Progenitor cell of endocrine pancreas (in vitro differentiated cells): ENCODE measurements around the gene FZD10. TPM values are rescaled to one million over a fixed set of nuclear protein-coding genes. Genes with fewer than 3 reads are reported as not detected.

Experiments
- DNase-seq: peaks from one replicate; pipeline ENCODE4 v3.0.0; 2021; ENCODE audit warnings: low spot score; ENCODE audit not compliant: unreplicated experiment
- H3K27ac Mint-ChIP-seq: 2 replicates; pipeline ENCODE4 v1.8.0; 2021; ENCODE audit warnings: mild to moderate bottlenecking, moderate library complexity, mixed read lengths
- H3K27me3 Mint-ChIP-seq: 2 replicates; pipeline ENCODE4 v1.8.0; 2021; ENCODE audit warnings: mixed read lengths
- H3K36me3 Mint-ChIP-seq: 2 replicates; pipeline ENCODE4 v1.8.0; 2022; ENCODE audit warnings: mixed read lengths; ENCODE audit not compliant: insufficient read depth
- H3K4me1 Mint-ChIP-seq: 2 replicates; pipeline ENCODE4 v1.8.0; 2021; ENCODE audit warnings: low read depth, mixed read lengths
- H3K4me3 Mint-ChIP-seq: 2 replicates; pipeline ENCODE4 v1.8.0; 2021; ENCODE audit warnings: low read depth, mild to moderate bottlenecking, moderate library complexity, mixed read lengths
- H3K9me3 Mint-ChIP-seq: 2 replicates; pipeline ENCODE4 v1.8.0; 2021; ENCODE audit warnings: low read depth, mixed read lengths
- CTCF ChIP-seq: fragments of 200-600 bp; sonication (generic); IDR thresholded peaks from one replicate; pipeline ENCODE4 v1.5.0; 2021; ENCODE audit warnings: antibody characterized with exemption, mild to moderate bottlenecking; ENCODE audit not compliant: unreplicated experiment
- total RNA-seq: library from RNA; stranded (reverse); gene quantifications from 2 replicates; pipeline ENCODE4 v1.2.1, GENCODE V29; 2021

FZD10 gene
- total RNA-seq, 1 donor from 2014 or later, result 0.24 TPM

- Mint-ChIP-seq H3K27me3 (peaks cover 88% of the 10 kb centered on the region), H3K27ac (no peak overlapping the region), H3K4me1 (no peaks in the 10 kb centered on the region), H3K36me3 (no peaks in the 10 kb centered on the region), H3K4me3 (no peak overlapping the region), H3K9me3 (no peaks in the 10 kb centered on the region)
- no peak for TF ChIP-seq CTCF
- no peak for DNase-seq
Observed at GRCh38 chr12:130151846-130152245, 10.4 kb upstream of the FZD10 start.

GRCh38 chr12:130152386-130152785 is 9.9 kb upstream of the FZD10 start:
- no peaks in the 10 kb centered on the region for H3K9me3 Mint-ChIP-seq
- no peak for TF ChIP-seq CTCF
- no peak for DNase-seq
- H3K36me3 Mint-ChIP-seq, result no peaks in the 10 kb centered on the region
- no peak overlapping the region for H3K4me3 Mint-ChIP-seq
- no peak overlapping the region for H3K27ac Mint-ChIP-seq
- H3K4me1 Mint-ChIP-seq, result no peaks in the 10 kb centered on the region
- H3K27me3 Mint-ChIP-seq, result peaks cover 89% of the 10 kb centered on the region

- H3K27ac Mint-ChIP-seq, result no peak overlapping the region
- peaks cover 79% of the 10 kb centered on the region for H3K27me3 Mint-ChIP-seq
Observed at GRCh38 chr12:130153803-130154202, 8.5 kb upstream of the FZD10 start.

GRCh38 chr12:130154276-130155070 is 7.8 kb upstream of the FZD10 start:
- Mint-ChIP-seq H3K27ac (no peak overlapping the region), H3K36me3 (no peaks in the 10 kb centered on the region), H3K4me1 (no peaks in the 10 kb centered on the region), H3K27me3 (peaks cover 74% of the 10 kb centered on the region), H3K4me3 (no peak overlapping the region), H3K9me3 (no peaks in the 10 kb centered on the region)
- TF ChIP-seq CTCF, result no peak
- DNase-seq, result no peak

More at GRCh38 chr12:130153803-130154202, 8.5 kb upstream of the FZD10 start:
- Mint-ChIP-seq H3K9me3 (no peaks in the 10 kb centered on the region), H3K4me1 (no peaks in the 10 kb centered on the region), H3K36me3 (no peaks in the 10 kb centered on the region), H3K4me3 (no peak overlapping the region)
- no peak for TF ChIP-seq CTCF
- DNase-seq, result no peak

- TF ChIP-seq CTCF, result no peak
- H3K4me1 Mint-ChIP-seq, result no peaks in the 10 kb centered on the region
- no peak overlapping the region for H3K27ac Mint-ChIP-seq
- H3K27me3 Mint-ChIP-seq, result peaks cover 63% of the 10 kb centered on the region
- no peaks in the 10 kb centered on the region for H3K9me3 Mint-ChIP-seq
- no peaks in the 10 kb centered on the region for H3K36me3 Mint-ChIP-seq
- DNase-seq, result no peak
- no peak overlapping the region for H3K4me3 Mint-ChIP-seq
Observed at GRCh38 chr12:130155416-130156073, 6.7 kb upstream of the FZD10 start.
